ENCODE data around the gene HDHD3.
A peak's percentile ranks its signal among the peaks of the same experiment; 100 is the strongest.
"Not testable (repeated sequence)": the region's sequence is repeated elsewhere in the genome, so short reads cannot be mapped to it uniquely, and the experiment has no call there.

Gene HDHD3

GRCh38 chr9:113376634-113377567 lies at the start of gene HDHD3:
TSS of gene HDHD3 (minus strand) at chr9:113376986. CDS start at chr9:113374354, 2,632 bp downstream.
- DNase-seq = peak; percentile 82

DNA sequence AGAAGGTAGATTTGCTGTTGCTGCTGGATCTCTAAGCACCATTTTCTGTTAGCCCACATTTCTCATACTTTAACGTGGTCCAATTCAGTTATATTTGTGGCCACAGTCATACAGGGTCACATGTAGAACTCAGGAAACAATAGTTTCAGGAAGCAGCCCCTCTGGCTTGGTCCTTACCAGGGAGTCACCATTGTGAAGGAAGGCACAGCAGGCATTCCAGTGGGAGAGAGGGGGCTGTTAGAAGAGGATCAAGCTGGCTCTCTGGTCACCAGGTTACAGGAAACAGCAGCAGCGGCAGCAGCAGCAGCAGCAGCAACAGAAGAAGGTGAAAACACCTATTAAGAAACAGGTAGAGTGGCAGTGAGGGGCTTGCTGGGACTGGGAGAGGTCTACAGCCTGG lies 48.3 kb upstream of the HDHD3 start:
- no peak for DNase-seq

DNA sequence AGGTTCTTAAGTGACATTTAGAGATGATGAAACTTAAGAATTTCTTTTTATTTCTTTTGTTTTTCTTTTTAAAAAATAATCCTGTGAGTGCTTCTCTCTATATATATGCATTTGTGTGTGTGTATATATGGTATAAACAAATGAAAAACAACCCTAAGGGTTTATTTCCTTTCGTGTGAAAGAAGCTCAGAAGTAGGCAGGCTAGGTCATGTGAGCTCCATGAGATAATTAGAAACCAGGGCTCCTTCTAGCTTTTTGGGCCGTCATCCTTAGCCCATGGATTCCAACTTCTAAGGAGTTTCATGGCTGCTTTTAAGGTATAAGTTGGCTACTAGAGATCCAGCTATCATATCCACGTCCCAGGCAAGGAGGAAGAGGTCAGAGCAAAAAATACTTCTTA lies 44.9 kb upstream of the HDHD3 start:
- DNase-seq = no peak

DNA sequence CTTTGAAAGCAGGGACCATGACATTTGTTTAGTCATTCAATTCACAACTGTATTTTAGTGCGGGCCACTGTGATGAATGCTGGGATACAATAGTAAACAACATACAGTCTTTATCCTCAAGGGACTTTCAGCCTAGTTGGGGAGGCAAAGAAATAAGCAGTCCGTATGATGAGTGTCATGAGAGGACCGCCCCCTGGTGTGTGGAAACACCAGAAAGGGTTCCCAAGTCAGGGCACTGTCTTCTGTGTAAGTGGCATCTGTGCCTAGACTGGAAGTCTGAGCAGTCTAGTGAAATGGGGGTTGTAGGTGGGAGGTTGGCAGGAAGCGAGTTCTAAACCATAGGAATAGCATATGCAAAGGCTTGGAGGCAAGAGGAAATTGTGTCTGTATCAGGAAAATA lies 40.6 kb upstream of the HDHD3 start:
- no peak for DNase-seq

- no peak for DNase-seq
These were observed 39.4 kb upstream of the HDHD3 start for GRCh38 chr9:113416149-113416721.

DNA sequence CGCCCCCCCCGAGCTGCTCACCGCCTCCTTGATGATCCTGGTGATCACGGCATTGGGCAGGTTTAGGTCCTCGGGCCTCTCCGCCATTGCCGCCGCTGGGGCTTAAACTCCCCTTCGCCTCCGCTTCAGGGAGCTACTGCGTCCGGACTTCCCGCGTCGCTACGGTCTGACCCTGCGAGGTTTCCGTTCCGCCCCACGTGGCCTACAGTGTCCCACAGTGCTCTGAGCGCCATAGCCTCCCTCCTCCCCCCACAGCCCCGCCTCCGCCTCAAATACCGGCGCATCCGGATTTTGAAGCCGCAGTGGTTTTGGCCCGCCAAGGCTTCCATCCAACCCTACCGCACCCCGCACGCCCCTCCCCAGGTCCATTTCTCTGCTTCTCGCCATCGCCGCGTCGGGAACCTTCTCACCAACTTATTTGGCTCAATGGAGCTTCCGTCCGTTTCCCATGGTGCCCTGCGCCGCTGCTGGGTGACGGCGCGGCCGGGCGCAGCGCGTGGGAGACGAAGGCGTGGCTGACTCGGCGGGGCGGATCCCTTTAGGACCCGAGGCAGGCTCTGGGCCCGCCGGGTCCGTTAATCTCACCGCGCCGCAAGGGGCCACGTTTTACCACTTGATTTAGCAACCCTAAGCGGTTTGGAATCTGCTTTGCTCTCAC lies 33.5 kb upstream of the HDHD3 start, which contains the start of the genes C9orf43 and POLE3:
TSS of gene C9orf43 (plus strand) at position 541 of the 658 bp plus-strand sequence. CDS start 2,747 bp downstream, outside the sequence.
TSS of gene POLE3 (minus strand) at position 469 of the 658 bp plus-strand sequence. CDS start at position 87, 382 bp downstream.
- DNase-seq = peak; percentile 97

- DNase-seq = no peak
These were observed 33.1 kb upstream of the HDHD3 start for GRCh38 chr9:113409883-113410206.

- DNase-seq = no peak
These were observed 32.7 kb upstream of the HDHD3 start for GRCh38 chr9:113409481-113409880.

- DNase-seq = peak; percentile 81
These were observed 30.2 kb upstream of the HDHD3 start for GRCh38 chr9:113406873-113407511.

GRCh38 chr9:113406353-113406752 lies 29.6 kb upstream of the HDHD3 start:
- DNase-seq = not testable (repeated sequence)

GRCh38 chr9:113403646-113404045 lies 26.9 kb upstream of the HDHD3 start:
- no peak for DNase-seq

GRCh38 chr9:113401027-113401792 lies 24.4 kb upstream of the HDHD3 start, which contains the start of gene ALAD:
TSS of gene ALAD (minus strand) at chr9:113401284. CDS start at chr9:113393559, 7,725 bp downstream.
- DNase-seq = peak; percentile 100

- no peak for DNase-seq
These were observed 22.9 kb upstream of the HDHD3 start for GRCh38 chr9:113399646-113400200.

DNA sequence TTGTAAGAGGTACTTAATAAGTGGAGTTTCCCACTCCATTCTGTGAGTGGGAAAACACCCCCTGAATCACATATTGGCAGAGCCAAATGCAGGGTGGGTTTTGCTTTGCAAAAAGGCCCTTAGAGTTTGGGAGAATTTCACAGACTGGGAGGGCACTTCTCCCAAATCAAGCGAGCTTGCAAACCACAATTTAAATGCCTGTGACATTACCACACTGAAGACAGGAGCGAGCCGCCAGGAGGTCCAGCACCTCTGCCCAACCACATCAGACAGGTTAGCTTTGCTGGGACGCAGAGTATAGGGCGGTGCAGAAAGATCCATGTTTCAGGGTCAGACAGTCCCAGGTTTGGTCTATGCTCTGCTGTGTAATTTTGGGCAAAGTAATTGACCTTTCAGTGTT lies 22.0 kb upstream of the HDHD3 start:
- DNase-seq = no peak

DNA sequence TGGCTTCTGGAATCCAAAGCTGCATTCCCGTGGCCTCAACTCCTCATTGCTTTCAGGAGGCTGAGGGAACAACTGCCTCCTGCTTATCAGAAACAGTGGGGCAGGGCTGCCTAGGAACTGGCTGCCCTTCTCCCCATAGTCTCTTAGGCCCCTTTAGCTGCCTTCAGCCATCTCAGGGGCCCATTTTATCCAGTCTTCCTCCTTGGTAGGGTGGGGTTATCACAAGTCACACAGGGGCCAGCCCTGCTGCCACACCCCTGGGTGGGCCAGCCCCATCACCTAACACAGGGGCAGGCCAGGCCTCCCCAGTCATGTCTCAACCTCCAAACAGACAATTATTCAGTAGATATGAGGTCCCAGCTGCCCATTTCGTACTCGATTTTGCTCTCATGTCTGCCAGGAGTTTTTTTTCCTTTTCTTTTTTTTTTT lies 20.4 kb upstream of the HDHD3 start:
- no peak for DNase-seq

DNA sequence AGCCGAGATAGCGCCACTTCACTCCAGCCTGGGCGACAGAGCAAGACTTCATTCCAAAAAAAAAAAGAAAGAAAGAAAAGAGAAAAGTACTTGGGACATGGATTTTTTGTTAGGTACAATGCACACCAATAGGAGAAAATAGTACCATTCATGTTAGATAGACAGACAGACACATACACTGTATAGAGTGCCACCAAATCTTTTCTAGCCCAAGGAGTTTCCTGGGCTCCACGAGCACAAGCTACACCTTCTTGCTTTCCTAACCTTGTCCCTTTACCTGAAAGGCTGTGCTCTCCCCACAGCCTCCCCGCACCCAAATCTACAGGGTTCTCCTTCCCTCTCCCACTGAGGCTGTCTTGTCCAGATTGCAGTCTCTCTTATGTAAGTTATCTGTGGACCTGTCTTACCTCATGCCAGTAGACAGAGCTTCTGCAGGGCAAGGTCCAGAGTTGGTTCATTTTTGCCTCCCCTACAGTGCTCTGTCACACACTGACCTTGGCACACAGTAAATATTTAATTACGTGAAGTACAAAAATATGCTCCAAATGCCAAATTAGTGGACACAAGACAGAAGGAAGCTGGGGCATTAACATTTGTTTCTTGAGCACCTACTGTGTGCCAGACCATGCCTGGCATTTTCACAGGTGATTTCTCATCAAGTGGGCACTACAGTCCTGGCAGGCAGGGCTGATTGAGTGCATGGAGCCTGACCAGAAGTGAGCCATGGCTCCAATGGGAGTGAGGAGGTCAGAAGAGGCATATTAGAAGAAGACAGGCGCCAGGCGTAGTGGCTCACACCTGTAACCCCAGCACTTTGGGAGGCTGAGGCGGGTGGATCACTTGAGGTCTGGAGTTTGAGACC lies 18.4 kb upstream of the HDHD3 start:
- no peak for DNase-seq

DNA sequence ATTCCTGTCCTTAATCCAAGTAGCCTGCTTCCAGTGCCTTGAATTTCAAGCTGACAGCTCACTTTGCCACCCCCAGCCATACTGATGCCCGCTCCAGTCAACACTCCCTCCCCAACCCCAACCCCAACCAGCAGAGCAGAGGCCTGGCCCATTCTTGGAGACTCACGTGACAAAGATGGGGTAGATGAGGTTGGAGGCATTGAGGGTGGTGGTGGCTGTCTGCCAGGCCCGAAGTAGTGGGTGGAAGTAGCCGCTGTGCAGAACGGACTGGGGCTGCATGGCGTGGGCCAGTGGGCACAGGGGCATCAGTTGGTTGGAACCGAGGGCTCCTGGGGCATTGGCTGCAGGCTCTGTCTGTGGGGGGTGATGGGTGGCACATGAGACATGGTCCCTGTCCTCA lies 16.5 kb upstream of the HDHD3 start:
- no peak for DNase-seq

DNA sequence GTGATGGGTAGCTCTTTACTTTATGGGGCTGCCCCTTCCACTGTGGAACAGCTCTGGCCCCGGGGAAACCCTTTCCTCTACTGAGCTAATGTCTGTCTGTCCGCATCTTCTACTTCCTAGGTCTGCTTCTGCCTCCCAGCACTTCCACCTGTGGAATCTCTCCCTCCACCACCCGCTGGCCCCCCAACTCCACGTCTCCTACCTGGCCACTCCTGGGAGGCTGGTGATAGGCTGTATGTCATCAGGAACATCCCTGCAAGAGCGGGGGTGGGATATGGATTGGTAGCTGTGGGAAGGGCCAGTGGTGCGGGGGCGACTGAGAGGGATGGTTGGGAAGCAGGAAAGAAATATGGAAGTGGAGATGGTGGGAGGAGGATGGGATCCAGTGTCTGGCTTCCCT lies 15.1 kb upstream of the HDHD3 start:
- DNase-seq = no peak

DNA sequence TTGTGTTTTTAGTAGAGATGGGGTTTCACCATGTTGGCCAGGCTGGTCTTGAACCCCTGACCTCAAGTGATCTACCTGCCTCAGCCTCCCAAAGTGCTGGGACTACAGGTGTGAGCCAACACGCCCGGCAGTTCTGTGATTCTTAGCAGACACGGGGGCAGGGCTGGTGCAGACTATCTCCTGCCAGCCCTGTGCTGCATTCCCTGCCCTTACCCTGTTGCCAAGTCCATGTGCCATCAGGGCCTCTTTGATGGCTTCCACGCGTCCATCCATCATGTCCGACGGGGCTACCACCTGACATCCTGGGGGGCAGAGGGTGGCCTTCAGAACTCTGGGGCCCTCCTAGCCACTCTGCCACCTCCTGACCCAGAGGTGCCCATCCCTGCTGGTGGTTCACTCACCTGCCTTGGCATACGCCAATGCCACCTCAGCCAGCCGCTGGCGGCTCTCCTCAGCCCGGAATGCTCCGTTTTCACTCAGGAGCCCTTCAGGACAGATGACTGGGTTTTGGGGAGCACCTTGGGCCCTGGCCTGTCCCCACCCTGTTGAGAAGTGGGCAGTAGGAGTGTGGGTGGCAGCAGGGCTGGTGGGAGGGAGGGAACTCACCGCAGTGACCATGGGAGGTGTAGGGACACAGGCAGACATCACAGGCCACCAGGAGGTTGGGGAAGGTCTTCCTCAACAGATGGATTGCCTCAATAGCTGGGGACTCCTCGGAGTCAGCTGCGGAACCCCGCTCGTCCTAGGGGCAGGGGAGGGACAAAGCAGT lies 13.6 kb upstream of the HDHD3 start:
- DNase-seq = no peak

GRCh38 chr9:113389451-113389850 lies 12.7 kb upstream of the HDHD3 start:
- no peak for DNase-seq

Data from femur (tissue), 1 donor.